GM23338 (cell line): ENCODE measurements around the gene SRSF3. TPM values are rescaled to one million over a fixed set of nuclear protein-coding genes. Genes with fewer than 3 reads are reported as not detected.

Source experiments
- ATAC-seq: fragments of 200-7000 bp; cut with Tn5 transposase; 3 replicates; pipeline ENCODE4 v1.9.1; 2020
- DNase-seq: peaks from one replicate; pipeline ENCODE4 v3.0.0-alpha.2; 2015; ENCODE audit warnings: low spot score
- H2AFZ ChIP-seq: fragments of 200-600 bp; sonication (generic); 2 replicates; pipeline ENCODE4 v1.8.0; 2016; ENCODE audit warnings: antibody characterized with exemption, mild to moderate bottlenecking, moderate library complexity
- H3F3A ChIP-seq: fragments of 200-600 bp; sonication (generic); replicated peaks from 2 replicates; pipeline ENCODE4 v1.8.0; 2017; ENCODE audit warnings: antibody characterized with exemption, mixed run types, low read depth
- H3K27ac ChIP-seq: fragments of 200-600 bp; sonication (generic); 2 replicates; pipeline ENCODE4 v1.6.1; 2016; ENCODE audit warnings: low read depth
- H3K27me3 ChIP-seq: fragments of 200-600 bp; sonication (generic); 2 replicates; pipeline ENCODE4 v1.8.0; 2016; ENCODE audit warnings: mild to moderate bottlenecking, mixed run types, moderate library complexity; ENCODE audit not compliant: insufficient read depth
- H3K36me3 ChIP-seq: fragments of 200-600 bp; sonication (generic); 2 replicates; pipeline ENCODE4 v1.8.0; 2016; ENCODE audit warnings: mild to moderate bottlenecking; ENCODE audit not compliant: insufficient read depth
- H3K4me1 ChIP-seq: fragments of 200-600 bp; sonication (generic); 2 replicates; pipeline ENCODE4 v1.8.0; 2016; ENCODE audit warnings: mild to moderate bottlenecking, moderate library complexity; ENCODE audit not compliant: insufficient read depth
- H3K4me2 ChIP-seq: fragments of 200-600 bp; sonication (generic); 2 replicates; pipeline ENCODE4 v1.7.1; 2017; ENCODE audit warnings: mixed run types
- H3K4me3 ChIP-seq: fragments of 200-600 bp; sonication (generic); 2 replicates; pipeline ENCODE4 v1.6.1; 2016; ENCODE audit warnings: mixed run types
- H3K79me2 ChIP-seq: fragments of 200-600 bp; sonication (generic); replicated peaks from 2 replicates; pipeline ENCODE4 v1.8.0; 2017; ENCODE audit warnings: mild to moderate bottlenecking; ENCODE audit not compliant: insufficient read depth
- H3K9me2 ChIP-seq: fragments of 200-600 bp; sonication (generic); 2 replicates; pipeline ENCODE4 v1.8.0; 2017; ENCODE audit not compliant: insufficient read depth
- H4K20me1 ChIP-seq: fragments of 200-600 bp; sonication (generic); replicated peaks from 2 replicates; pipeline ENCODE4 v1.8.0; 2017; ENCODE audit warnings: mild to moderate bottlenecking; ENCODE audit not compliant: insufficient read depth
- H3K27ac Mint-ChIP-seq: 2 replicates; pipeline ENCODE4 v1.8.0; 2020; ENCODE audit warnings: inconsistent platforms, mild to moderate bottlenecking, moderate library complexity, mixed read lengths
- H3K27me3 Mint-ChIP-seq: 3 replicates; pipeline ENCODE4 v1.8.0; 2022; ENCODE audit warnings: low read depth, mild to moderate bottlenecking, moderate library complexity, mixed read lengths, inconsistent platforms; ENCODE audit not compliant: insufficient read depth, poor library complexity
- H3K36me3 Mint-ChIP-seq: 3 replicates; pipeline ENCODE4 v1.8.0; 2021; ENCODE audit warnings: low read depth, mild to moderate bottlenecking, inconsistent platforms, moderate library complexity, mixed read lengths
- H3K4me1 Mint-ChIP-seq: 3 replicates; pipeline ENCODE4 v1.8.0; 2020; ENCODE audit warnings: mild to moderate bottlenecking, inconsistent platforms, mixed read lengths
- H3K4me3 Mint-ChIP-seq: 3 replicates; pipeline ENCODE4 v1.8.0; 2021; ENCODE audit warnings: moderate library complexity, mild to moderate bottlenecking, inconsistent platforms, mixed read lengths
- H3K9me3 Mint-ChIP-seq: 3 replicates; pipeline ENCODE4 v1.8.0; 2020; ENCODE audit warnings: moderate library complexity, mild to moderate bottlenecking, inconsistent platforms, mixed read lengths
- CREB1 ChIP-seq: fragments of 250-450 bp; sonication (Bioruptor Pico); IDR thresholded peaks from 2 replicates; pipeline ENCODE4 v1.5.0; 2020; ENCODE audit warnings: low read depth, mild to moderate bottlenecking, moderate library complexity
- JUNB ChIP-seq: IDR thresholded peaks from one replicate; pipeline ENCODE4 v1.6.1; 2016; ENCODE audit warnings: antibody characterized with exemption; ENCODE audit not compliant: unreplicated experiment
- NANOG ChIP-seq: IDR thresholded peaks from 2 replicates; pipeline ENCODE4 v1.6.1; 2016; ENCODE audit warnings: antibody characterized with exemption, borderline replicate concordance
- POLR2AphosphoS5 ChIP-seq: IDR thresholded peaks from 2 replicates; pipeline ENCODE4 v1.6.1; 2016; ENCODE audit warnings: antibody characterized with exemption, low read depth
- ZNF114 ChIP-seq: fragments of 250-450 bp; sonication (Bioruptor Pico); IDR thresholded peaks from 2 replicates; pipeline ENCODE4 v1.5.0; 2020; ENCODE audit warnings: mild to moderate bottlenecking, moderate library complexity
- ZNF331 ChIP-seq: fragments of 250-450 bp; sonication (Bioruptor Pico); IDR thresholded peaks from 2 replicates; pipeline ENCODE4 v1.5.0; 2020; ENCODE audit warnings: low read depth, mild to moderate bottlenecking, moderate library complexity
- polyA plus RNA-seq: library from polyadenylated mRNA; unstranded; fragments of >200 nt; fragmentation: Nextera tagmentation; extraction: Ambion mirVana; gene quantifications from 2 replicates; pipeline ENCODE4 v1.2.1, GENCODE V29; 2016
- total RNA-seq: library from RNA; depleted of rRNA; stranded (reverse); fragments of >200 nt; shearing (Covaris generic); gene quantifications from 2 replicates; pipeline ENCODE4 v1.2.3, GENCODE V29; 2014
- TF ChIP-seq, protein P1 (sequence below): IDR thresholded peaks from 2 replicates; pipeline ENCODE4 v1.6.1; 2016; ENCODE audit warnings: antibody characterized with exemption
- TF ChIP-seq, protein P2 (sequence below): fragments of 250-450 bp; sonication (Bioruptor Pico); IDR thresholded peaks from 2 replicates; pipeline ENCODE4 v1.5.0; 2020; ENCODE audit warnings: mild to moderate bottlenecking, moderate library complexity

Gene SRSF3
- total and polyA plus RNA-seq, 2 experiments from 2014 or later, result 436 to 655 TPM

DNA sequence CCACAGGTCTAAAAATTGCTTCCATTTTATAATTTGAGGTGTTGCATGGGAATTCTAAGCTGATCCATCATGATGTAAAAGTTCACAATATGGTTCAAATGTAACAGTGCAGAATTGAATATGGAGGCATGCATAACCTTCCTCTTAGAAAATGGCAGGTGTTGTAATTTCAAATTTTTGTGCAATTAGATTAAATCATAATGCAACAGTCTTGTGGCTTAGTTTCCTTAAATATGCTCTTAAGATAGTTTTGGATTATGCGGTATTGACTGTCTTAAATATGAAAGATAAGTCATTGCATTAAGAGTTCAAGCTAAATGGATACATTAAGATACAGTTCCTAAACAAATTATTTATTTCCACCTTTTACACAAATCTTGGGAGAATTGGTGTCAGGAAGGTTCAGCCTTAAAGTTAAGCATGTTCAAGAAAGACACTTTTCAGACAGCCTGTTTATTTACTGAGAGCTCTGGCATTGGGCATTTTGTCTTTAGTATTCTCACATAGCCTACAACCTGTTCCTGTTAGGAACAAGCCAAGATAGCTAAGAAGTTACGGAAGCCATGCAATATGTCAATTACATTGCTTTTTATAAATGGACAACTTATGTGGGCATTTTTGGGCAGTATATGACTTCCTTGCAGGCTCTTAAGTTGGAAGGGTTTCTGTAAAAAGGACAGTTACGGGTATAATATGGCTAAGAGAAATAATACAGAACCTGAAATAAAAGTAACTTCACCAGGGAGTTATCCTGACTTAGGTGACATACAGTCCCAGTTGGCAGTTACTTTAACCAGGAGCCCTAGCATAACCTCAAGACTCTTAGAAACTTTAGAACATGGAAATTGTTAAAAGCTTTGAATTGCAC is 9.3 kb downstream of the SRSF3 start:
- Mint-ChIP-seq H3K27me3 (peaks cover 14% of the 10 kb centered on the region), H3K9me3 (no peaks in the 10 kb centered on the region; the same call in 2 of the 3 replicates), H3K36me3 (peaks cover 100% of the 10 kb centered on the region), H3K27ac (no peak overlapping the region), H3K4me1 (peaks cover 41% of the 10 kb centered on the region), H3K4me3 (no peak overlapping the region)
- TF ChIP-seq ZNF114 (CRISPR knock-in tag) (no peak), ZNF331 (no peak), JUNB (no peak), POLR2AphosphoS5 (no peak; the same call in 1 of the 2 replicates), CREB1 (CRISPR knock-in tag) (no peak), NANOG (no peak)
- TF ChIP-seq, protein P1, sequence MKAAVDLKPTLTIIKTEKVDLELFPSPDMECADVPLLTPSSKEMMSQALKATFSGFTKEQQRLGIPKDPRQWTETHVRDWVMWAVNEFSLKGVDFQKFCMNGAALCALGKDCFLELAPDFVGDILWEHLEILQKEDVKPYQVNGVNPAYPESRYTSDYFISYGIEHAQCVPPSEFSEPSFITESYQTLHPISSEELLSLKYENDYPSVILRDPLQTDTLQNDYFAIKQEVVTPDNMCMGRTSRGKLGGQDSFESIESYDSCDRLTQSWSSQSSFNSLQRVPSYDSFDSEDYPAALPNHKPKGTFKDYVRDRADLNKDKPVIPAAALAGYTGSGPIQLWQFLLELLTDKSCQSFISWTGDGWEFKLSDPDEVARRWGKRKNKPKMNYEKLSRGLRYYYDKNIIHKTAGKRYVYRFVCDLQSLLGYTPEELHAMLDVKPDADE, result no peak
- TF ChIP-seq, protein P2, sequence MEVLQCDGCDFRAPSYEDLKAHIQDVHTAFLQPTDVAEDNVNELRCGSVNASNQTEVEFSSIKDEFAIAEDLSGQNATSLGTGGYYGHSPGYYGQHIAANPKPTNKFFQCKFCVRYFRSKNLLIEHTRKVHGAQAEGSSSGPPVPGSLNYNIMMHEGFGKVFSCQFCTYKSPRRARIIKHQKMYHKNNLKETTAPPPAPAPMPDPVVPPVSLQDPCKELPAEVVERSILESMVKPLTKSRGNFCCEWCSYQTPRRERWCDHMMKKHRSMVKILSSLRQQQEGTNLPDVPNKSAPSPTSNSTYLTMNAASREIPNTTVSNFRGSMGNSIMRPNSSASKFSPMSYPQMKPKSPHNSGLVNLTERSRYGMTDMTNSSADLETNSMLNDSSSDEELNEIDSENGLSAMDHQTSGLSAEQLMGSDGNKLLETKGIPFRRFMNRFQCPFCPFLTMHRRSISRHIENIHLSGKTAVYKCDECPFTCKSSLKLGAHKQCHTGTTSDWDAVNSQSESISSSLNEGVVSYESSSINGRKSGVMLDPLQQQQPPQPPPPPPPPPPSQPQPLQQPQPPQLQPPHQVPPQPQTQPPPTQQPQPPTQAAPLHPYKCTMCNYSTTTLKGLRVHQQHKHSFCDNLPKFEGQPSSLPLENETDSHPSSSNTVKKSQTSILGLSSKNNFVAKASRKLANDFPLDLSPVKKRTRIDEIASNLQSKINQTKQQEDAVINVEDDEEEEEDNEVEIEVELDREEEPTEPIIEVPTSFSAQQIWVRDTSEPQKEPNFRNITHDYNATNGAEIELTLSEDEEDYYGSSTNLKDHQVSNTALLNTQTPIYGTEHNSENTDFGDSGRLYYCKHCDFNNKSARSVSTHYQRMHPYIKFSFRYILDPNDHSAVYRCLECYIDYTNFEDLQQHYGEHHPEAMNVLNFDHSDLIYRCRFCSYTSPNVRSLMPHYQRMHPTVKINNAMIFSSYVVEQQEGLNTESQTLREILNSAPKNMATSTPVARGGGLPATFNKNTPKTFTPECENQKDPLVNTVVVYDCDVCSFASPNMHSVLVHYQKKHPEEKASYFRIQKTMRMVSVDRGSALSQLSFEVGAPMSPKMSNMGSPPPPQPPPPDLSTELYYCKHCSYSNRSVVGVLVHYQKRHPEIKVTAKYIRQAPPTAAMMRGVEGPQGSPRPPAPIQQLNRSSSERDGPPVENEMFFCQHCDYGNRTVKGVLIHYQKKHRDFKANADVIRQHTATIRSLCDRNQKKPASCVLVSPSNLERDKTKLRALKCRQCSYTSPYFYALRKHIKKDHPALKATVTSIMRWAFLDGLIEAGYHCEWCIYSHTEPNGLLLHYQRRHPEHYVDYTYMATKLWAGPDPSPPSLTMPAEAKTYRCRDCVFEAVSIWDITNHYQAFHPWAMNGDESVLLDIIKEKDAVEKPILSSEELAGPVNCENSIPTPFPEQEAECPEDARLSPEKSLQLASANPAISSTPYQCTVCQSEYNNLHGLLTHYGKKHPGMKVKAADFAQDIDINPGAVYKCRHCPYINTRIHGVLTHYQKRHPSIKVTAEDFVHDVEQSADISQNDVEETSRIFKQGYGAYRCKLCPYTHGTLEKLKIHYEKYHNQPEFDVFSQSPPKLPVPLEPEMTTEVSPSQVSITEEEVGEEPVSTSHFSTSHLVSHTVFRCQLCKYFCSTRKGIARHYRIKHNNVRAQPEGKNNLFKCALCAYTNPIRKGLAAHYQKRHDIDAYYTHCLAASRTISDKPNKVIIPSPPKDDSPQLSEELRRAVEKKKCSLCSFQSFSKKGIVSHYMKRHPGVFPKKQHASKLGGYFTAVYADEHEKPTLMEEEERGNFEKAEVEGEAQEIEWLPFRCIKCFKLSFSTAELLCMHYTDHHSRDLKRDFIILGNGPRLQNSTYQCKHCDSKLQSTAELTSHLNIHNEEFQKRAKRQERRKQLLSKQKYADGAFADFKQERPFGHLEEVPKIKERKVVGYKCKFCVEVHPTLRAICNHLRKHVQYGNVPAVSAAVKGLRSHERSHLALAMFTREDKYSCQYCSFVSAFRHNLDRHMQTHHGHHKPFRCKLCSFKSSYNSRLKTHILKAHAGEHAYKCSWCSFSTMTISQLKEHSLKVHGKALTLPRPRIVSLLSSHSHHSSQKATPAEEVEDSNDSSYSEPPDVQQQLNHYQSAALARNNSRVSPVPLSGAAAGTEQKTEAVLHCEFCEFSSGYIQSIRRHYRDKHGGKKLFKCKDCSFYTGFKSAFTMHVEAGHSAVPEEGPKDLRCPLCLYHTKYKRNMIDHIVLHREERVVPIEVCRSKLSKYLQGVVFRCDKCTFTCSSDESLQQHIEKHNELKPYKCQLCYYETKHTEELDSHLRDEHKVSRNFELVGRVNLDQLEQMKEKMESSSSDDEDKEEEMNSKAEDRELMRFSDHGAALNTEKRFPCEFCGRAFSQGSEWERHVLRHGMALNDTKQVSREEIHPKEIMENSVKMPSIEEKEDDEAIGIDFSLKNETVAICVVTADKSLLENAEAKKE (CRISPR knock-in tag), result no peak
- Histone ChIP-seq H3K27ac (no peak overlapping the region; the same call in 1 of the 2 replicates), H3F3A (peaks cover 80% of the 10 kb centered on the region), H3K79me2 (peaks cover 86% of the 10 kb centered on the region), H3K4me2 (no peak overlapping the region), H3K4me1 (peaks cover 25% of the 10 kb centered on the region), H3K36me3 (peaks cover 96% of the 10 kb centered on the region), H2AFZ (no peak overlapping the region), H4K20me1 (peaks cover 86% of the 10 kb centered on the region), H3K4me3 (no peak overlapping the region), H3K27me3 (no peaks in the 10 kb centered on the region), H3K9me2 (no peaks in the 10 kb centered on the region)
- DNase-seq (no peak), ATAC-seq (no peak)
